ENCODE results near the gene OR4C45.
"Not testable (repeated sequence)": the region's sequence is repeated elsewhere in the genome, so short reads cannot be mapped to it uniquely, and the experiment has no call there.

Gene OR4C45

DNA sequence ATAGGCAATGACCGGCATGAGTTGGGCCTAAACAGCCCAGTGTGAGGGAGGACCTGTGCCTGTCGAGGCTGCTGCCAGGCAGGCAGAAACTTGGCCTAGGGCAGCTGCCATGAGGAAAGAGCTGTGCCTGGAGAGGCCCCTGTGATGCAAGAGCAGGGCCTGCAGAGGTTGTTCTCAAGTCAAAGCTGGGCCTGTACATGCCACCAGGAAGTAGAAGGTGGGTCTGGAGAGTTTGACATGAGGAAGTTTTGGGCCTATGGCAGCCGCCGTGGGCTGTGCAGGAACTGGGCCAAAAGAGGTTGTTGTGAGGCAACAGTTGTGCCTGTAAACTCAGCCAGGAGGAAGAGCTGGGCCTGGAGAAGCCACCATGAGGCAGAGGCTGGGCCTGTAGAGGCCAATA, 43.2 kb downstream of the OR4C45 start:
- Histone ChIP-seq H3K36me3 (no peaks in the 10 kb centered on the region), H3K9me3 (ENCODE audit: severe bottlenecking) (no peaks in the 10 kb centered on the region), H3K27ac (no peak overlapping the region), H3K27me3 (ENCODE audit: insufficient read depth, low read depth, severe bottlenecking) (peaks cover 11% of the 10 kb centered on the region), H3K4me3 (ENCODE audit: low read depth, low read length) (no peak overlapping the region)
- DNase-seq = no peak
- TF ChIP-seq CTCF (IDR thresholded peaks at IDR 0.05; ENCODE audit: low read depth, low read length) = no peak

- peaks cover 11% of the 10 kb centered on the region for H3K27me3 ChIP-seq (ENCODE audit: insufficient read depth, low read depth, severe bottlenecking)
- no peak for DNase-seq
- H3K27ac ChIP-seq = no peak overlapping the region
- no peak for TF ChIP-seq CTCF (IDR thresholded peaks at IDR 0.05; ENCODE audit: low read depth, low read length)
- H3K36me3 ChIP-seq = no peaks in the 10 kb centered on the region
- H3K4me3 ChIP-seq (ENCODE audit: low read depth, low read length) = no peak overlapping the region
- no peaks in the 10 kb centered on the region for H3K9me3 ChIP-seq (ENCODE audit: severe bottlenecking)
Measured at GRCh38 chr11:50077526-50077925, 44.9 kb downstream of the OR4C45 start.

- Histone ChIP-seq H3K27ac (no peak overlapping the region), H3K36me3 (no peaks in the 10 kb centered on the region), H3K4me3 (ENCODE audit: low read depth, low read length) (no peak overlapping the region), H3K9me3 (ENCODE audit: severe bottlenecking) (no peaks in the 10 kb centered on the region), H3K27me3 (ENCODE audit: insufficient read depth, low read depth, severe bottlenecking) (peaks cover 11% of the 10 kb centered on the region)
- DNase-seq = no peak
- TF ChIP-seq CTCF (IDR thresholded peaks at IDR 0.05; ENCODE audit: low read depth, low read length) = no peak
Measured at GRCh38 chr11:50078001-50078400, 45.3 kb downstream of the OR4C45 start.

- H3K36me3 ChIP-seq; H3K27ac ChIP-seq; H3K9me3 ChIP-seq (ENCODE audit: severe bottlenecking); H3K4me3 ChIP-seq (ENCODE audit: low read depth, low read length); DNase-seq: not testable (repeated sequence)
- peaks cover 11% of the 10 kb centered on the region for H3K27me3 ChIP-seq (ENCODE audit: insufficient read depth, low read depth, severe bottlenecking)
Measured at GRCh38 chr11:50078946-50079345, 46.3 kb downstream of the OR4C45 start.

DNA sequence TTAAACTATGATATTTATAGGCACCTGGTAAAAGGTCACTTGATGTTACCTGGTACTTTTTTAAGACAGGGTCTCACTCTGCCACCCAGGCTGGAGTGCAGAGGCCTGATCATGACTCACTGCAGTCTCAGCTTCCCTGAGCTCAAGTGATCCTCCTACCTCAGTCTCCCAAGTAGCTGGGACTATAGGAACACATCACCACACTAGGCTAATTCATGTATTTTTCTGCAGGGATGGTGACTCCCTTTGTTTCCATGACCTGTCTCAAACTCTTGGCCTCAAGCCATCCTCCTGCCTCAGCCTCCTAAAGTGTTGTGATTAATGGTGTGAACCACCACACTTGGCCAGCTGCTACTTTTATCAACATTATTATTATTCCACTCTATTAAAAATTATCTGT, 47.6 kb downstream of the OR4C45 start:
- Histone ChIP-seq H3K27me3 (ENCODE audit: insufficient read depth, low read depth, severe bottlenecking) (peaks cover under 1% of the 10 kb centered on the region), H3K27ac (no peak overlapping the region), H3K4me3 (ENCODE audit: low read depth, low read length) (no peak overlapping the region), H3K9me3 (ENCODE audit: severe bottlenecking) (no peaks in the 10 kb centered on the region), H3K36me3 (no peaks in the 10 kb centered on the region)
- DNase-seq = no peak
- TF ChIP-seq CTCF (IDR thresholded peaks at IDR 0.05; ENCODE audit: low read depth, low read length) = no peak

All from WERI-Rb-1 (cell line).